ENCODE data around the gene EFHC1.

The EFHC1 gene

GRCh38 chr6:52560462-52560861, 140.3 kb downstream of the EFHC1 start:
- no peak for DNase-seq

- no peak for DNase-seq
These were observed 142.8 kb downstream of the EFHC1 start for GRCh38 chr6:52562911-52563310.

- DNase-seq = no peak
These were observed 144.7 kb downstream of the EFHC1 start for GRCh38 chr6:52564856-52565255.

GRCh38 chr6:52566201-52566600, 146.1 kb downstream of the EFHC1 start:
- no peak for DNase-seq

- DNase-seq = no peak
These were observed 146.7 kb downstream of the EFHC1 start for GRCh38 chr6:52566853-52567279.

- DNase-seq = no peak
These were observed 148.2 kb downstream of the EFHC1 start for GRCh38 chr6:52568320-52568719.

GRCh38 chr6:52570291-52570700, 150.2 kb downstream of the EFHC1 start:
- DNase-seq = no peak

GRCh38 chr6:52571099-52571755, 151.1 kb downstream of the EFHC1 start:
- no peak for DNase-seq

- no peak for DNase-seq
These were observed 152.4 kb downstream of the EFHC1 start for GRCh38 chr6:52572536-52572935.

- no peak for DNase-seq
These were observed 153.2 kb downstream of the EFHC1 start for GRCh38 chr6:52573295-52573694.

Measured in NCI-H1417 treated with DMSO at 0.1 percent for 48 hours (cell line).